Fibroblast of the aortic adventitia (primary cell): ENCODE data around the gene ELOVL1. TPM values are rescaled to one million over a fixed set of nuclear protein-coding genes. Genes with fewer than 3 reads are reported as not detected.

Experiments used
- DNase-seq: peaks from one replicate; pipeline ENCODE4 v3.0.0-alpha.2; 2010; ENCODE audit warnings: low read depth
- H3K4me3 ChIP-seq: 2 replicates; pipeline ENCODE4 v1.5.1; 2011; ENCODE audit warnings: low read depth, mild to moderate bottlenecking, control low read depth, low read length, moderate library complexity
- total RNA-seq: library from RNA; depleted of rRNA; stranded (reverse); fragments of >200 nt; gene quantifications from 2 replicates; pipeline ENCODE4 v1.2.3, GENCODE V29; 2012; ENCODE audit warnings: low replicate concordance
- TF ChIP-seq, protein P1 (sequence below): IDR thresholded peaks from 2 replicates; pipeline ENCODE4 v1.5.1; 2011; ENCODE audit warnings: mild to moderate bottlenecking, low read length, control low read depth, inconsistent platforms; ENCODE audit not compliant: insufficient read depth

ELOVL1 gene
- total RNA-seq, 1 donor, result 78.5 TPM

DNA sequence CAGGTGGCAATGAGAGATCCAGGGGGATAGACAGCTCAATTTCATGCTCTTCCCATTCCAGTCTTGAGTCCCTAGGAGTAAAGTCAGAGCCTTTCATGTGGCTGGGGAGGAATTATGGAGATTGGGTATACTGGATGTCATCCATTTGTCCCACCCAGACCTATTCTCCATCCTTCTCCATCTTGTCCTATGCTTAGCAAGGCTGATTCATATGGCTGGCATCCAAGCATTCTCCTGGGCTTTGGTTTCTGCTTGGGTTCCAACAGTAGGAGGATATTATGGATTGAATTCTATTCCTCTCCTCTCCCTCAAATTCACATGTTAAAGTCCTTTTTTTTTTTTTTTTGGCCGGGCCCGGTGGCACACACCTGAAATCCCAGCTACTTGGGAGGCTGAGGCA, 12.9 kb downstream of the ELOVL1 start:
- DNase-seq, result peak; percentile 70
- no peak overlapping the region for H3K4me3 ChIP-seq
- TF ChIP-seq, protein P1, sequence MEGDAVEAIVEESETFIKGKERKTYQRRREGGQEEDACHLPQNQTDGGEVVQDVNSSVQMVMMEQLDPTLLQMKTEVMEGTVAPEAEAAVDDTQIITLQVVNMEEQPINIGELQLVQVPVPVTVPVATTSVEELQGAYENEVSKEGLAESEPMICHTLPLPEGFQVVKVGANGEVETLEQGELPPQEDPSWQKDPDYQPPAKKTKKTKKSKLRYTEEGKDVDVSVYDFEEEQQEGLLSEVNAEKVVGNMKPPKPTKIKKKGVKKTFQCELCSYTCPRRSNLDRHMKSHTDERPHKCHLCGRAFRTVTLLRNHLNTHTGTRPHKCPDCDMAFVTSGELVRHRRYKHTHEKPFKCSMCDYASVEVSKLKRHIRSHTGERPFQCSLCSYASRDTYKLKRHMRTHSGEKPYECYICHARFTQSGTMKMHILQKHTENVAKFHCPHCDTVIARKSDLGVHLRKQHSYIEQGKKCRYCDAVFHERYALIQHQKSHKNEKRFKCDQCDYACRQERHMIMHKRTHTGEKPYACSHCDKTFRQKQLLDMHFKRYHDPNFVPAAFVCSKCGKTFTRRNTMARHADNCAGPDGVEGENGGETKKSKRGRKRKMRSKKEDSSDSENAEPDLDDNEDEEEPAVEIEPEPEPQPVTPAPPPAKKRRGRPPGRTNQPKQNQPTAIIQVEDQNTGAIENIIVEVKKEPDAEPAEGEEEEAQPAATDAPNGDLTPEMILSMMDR, result no peak

DNA sequence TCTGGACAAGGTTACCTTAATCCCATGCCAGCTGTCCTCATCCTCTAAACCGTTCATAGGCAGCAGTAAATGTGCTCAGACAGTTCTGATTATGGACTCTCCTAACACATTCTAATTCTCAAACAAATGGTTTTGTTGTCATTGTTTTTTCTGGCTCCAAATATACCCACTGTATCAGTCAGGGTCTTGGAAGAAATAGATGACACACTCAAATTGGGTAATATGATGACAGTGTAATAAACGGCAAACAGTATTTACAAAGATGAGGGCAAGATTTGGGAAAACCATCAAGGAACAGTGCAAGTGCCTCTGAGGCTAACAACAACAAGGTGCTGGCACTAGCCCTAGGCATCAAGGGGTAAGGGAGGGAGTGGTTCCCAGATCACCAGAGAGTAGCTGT, 13.3 kb downstream of the ELOVL1 start:
- DNase-seq, result peak; percentile 43
- TF ChIP-seq, protein P1, result no peak
- no peak overlapping the region for H3K4me3 ChIP-seq

DNA sequence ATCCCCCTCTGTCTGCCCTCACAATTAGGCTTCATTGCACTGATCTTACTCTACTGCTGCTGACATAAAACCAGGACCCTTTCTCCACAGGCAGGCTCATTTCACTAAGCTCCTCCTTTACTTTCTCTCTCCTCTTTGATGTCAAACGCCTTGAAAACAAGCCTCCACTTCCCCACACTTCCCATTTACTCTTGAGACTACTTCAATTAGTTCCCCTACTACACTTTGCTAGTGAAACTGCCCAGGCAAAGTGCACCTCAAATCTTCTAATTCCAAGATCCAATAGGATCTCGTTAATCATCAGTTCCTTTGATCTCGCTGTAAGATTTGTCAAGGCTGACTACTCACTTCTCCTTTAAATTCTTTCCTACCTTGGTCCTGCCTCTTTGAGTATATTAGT, 14.9 kb downstream of the ELOVL1 start:
- TF ChIP-seq, protein P1, result no peak
- no peak for DNase-seq
- H3K4me3 ChIP-seq, result no peak overlapping the region

DNA sequence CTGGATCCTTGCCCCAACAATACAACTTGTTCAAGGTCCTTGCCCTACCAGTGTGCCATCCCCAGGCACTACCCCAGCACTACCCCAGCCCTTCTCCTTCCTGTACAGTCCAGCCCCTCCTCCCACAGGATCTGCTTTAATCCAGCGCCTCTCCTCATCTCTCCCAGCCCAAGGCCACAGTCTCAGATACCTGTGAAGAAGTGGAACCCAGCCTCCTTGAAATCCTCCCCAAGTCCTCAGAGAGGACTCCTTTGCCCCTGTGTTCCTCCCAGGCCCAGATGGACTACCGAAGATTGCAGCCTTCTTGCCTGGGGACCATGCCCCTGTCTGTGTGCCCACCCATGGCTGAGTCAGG, 15.5 kb downstream of the ELOVL1 start:
- DNase-seq, result no peak
- TF ChIP-seq, protein P1, result no peak

DNA sequence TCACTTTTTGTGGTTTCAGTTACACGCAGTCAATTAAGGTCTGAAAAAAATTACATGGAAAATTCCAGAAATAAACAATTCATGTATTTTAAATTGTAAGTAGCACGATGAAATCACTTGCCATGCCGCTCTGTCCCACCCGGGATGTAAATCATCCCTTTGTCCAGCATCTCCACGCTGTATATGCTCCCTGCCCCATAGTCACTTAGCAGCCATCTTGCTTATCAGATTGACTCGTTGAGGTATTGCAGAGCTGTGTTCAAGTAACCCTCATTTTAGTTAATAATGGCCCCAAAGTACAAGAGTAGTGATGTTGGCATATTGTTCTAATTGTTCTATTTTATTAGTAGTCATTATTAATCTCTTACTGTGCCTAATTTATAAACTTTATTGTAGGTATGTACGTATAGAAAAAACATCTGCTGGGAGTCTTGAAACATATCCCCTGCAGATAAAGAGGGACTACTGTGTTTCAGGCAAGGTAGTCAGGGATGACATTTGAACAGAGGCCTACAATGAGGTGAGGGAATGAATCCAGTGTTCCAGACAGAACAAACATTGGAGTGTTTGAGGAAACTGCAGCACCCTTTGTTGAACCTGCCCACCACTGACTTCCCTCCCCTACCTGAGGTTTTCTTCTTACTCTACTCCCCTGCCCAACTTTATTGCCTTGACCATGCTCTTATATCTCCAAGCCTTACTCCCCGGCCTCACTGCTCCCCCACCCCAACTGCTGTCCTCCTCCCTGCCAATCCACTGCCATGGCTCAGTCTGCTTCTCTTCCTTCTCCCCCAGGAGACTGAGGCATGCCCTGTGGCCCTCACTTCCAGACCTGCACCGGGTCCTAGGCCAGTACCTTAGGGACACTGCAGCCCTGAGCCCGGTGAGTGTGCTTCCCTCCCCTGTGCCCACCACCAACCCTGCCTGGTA, 16.1 kb downstream of the ELOVL1 start:
- DNase-seq, result no peak
- H3K4me3 ChIP-seq, result no peak overlapping the region
- TF ChIP-seq, protein P1, result no peak

More for the DNA sequence above, 15.5 kb downstream of the ELOVL1 start:
- H3K4me3 ChIP-seq, result no peak overlapping the region

DNA sequence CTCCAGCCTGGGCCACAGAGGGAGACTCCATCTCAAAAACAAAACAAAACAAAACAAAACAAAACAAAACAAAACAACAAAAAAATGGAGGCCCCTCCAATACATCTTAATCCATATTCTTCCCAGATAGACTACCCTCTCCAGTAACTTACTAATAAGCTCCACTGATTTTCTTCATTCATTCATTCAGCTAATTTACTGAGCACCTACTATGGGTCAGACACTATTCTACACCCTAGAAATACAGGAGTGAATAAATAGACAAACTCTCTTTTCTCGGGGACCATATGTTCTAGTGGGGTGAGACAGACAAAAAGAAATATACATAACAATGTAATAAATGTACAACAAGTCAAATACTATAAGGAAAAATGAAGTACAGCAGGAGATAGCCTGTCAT, 16.8 kb downstream of the ELOVL1 start:
- no peak overlapping the region for H3K4me3 ChIP-seq
- TF ChIP-seq, protein P1, result no peak
- DNase-seq, result no peak
